Kidney (tissue), 14 donors: ENCODE data around the gene KIRREL2. TPM values are rescaled to one million over a fixed set of nuclear protein-coding genes. Genes with fewer than 3 reads are reported as not detected.

Experiments used
- DNase-seq, 5 donors: peaks; one replicate each; pipeline ENCODE4 v3.0.0-alpha.2; 2013 to 2020
- FAIRE-seq: peaks from 2 replicates; lab custom pipeline; 2012; peaks lifted over from hg19 to GRCh38; lab: Jason Lieb, UNC
- H3K27ac ChIP-seq, 2 donors: one replicate each; pipeline ENCODE4 v1.7.0; 2013; ENCODE audit warnings: low read depth in 2 of 2, low read length in 2 of 2, inconsistent platforms in 1 of 2
- H3K27me3 ChIP-seq: one replicate; pipeline ENCODE4 v1.7.1; 2013; ENCODE audit warnings: low read length, inconsistent platforms; ENCODE audit not compliant: control insufficient read depth, insufficient read depth
- H3K36me3 ChIP-seq, 3 donors: one replicate each; pipeline versions ENCODE4 v1.7.0 to v1.7.1; 2013; ENCODE audit warnings: low read length in 3 of 3, control low read depth in 1 of 3, inconsistent platforms in 1 of 3; ENCODE audit not compliant: insufficient read depth in 3 of 3, control insufficient read depth in 2 of 3
- H3K4me1 ChIP-seq, 3 donors: one replicate each; pipeline versions ENCODE4 v1.7.0 to v1.7.1; 2013; ENCODE audit warnings: low read length in 3 of 3, inconsistent platforms in 1 of 3, low read depth in 1 of 3; ENCODE audit not compliant: control insufficient read depth in 2 of 3, insufficient read depth in 2 of 3
- H3K4me3 ChIP-seq, 3 donors: one replicate each; pipeline versions ENCODE4 v1.7.0 to v1.8.1; 2013; ENCODE audit warnings: low read length in 3 of 3, control low read depth in 1 of 3, inconsistent platforms in 1 of 3
- H3K9ac ChIP-seq, 3 donors: one replicate each; pipeline versions ENCODE4 v1.7.0 to v1.7.1; 2013; ENCODE audit warnings: low read length in 3 of 3, control low read depth in 1 of 3, inconsistent platforms in 1 of 3
- H3K9me3 ChIP-seq, 3 donors: one replicate each; pipeline versions ENCODE4 v1.7.0 to v1.7.1; 2013; ENCODE audit warnings: low read length in 3 of 3, control low read depth in 1 of 3, inconsistent platforms in 1 of 3; ENCODE audit not compliant: control insufficient read depth in 2 of 3, insufficient read depth in 1 of 3
- intact Hi-C: fragments of 100-400 bp; cut with DNase I; formaldehyde crosslinking; loops from one replicate; pipeline ENCODE4 v1.11.1; 2022
- polyA plus RNA-seq: library from polyadenylated mRNA; stranded (reverse); fragments of 350-450 nt; fragmentation: Illumina TruSeq; extraction: RNeasy Lipid Tissue Mini Kit (QIAGEN cat#74804); gene quantifications from one replicate; pipeline ENCODE4 v1.2.3, GENCODE V29; 2014; ENCODE audit warnings: low read depth, low replicate concordance; ENCODE audit not compliant: insufficient read depth
- total RNA-seq: library from RNA; stranded (reverse); fragmentation: NEBNext Ultra II Directional; extraction: Animal tissue kit (Norgen Biotek cat#: 25700); gene quantifications from one replicate; pipeline ENCODE4 v1.2.1, GENCODE V29; 2021
- TF ChIP-seq, protein P1 (sequence below): IDR thresholded peaks from 3 replicates; pipeline ENCODE4 v1.5.1; 2012; ENCODE audit warnings: mild to moderate bottlenecking, moderate library complexity, borderline replicate concordance; ENCODE audit not compliant: insufficient read depth; ENCODE audit errors: extremely low read depth
- donor health status: control.
- donor health status: control.
- donor health status: control.
- donor health status: control.
- donor health status: control.
- donor health status: DM: yes; HTN: yes; CAD: no.
- donor health status: Normal renal cell carcinoma (clear cell type).

The KIRREL2 gene
- total and polyA plus RNA-seq, 2 donors from 2014 or later: 0.82 TPM; not detected in 1

DNA sequence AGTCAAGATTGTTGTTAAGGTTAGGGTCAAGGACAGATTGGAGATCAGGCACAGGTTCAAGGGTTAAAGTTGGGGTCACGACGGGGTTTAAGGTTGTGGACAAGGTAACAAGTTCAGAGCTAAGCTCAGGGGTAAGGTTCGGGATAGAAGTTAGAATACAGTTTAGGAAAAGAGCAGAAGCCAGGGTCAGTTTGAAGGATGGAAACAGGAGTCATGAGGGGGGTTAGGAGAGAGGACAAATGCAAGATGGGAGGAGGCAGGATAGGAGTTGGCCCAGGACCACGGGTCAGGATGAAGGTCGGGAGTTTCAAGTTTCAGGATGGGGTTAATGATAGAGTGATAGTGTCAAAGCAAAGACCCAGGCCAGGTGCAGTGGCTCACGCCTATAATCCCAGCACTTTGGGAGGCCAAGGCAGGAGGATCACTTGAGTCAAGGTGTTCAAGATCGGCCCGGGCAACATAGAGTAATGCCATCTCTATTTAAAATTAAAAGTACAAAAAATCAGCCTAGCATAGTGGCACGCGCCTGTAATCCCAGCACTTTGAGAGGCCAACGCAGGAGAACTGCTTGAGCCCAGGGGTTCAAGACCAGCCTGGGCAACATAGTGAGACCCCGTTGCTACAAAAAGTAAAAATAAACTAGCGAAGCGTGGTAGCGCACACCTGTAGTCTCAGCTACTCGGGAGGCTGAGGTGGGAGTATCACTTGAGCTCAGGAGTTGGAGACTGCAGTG, 12.1 kb upstream of the KIRREL2 start:
- H3K4me3 ChIP-seq: peak overlapping the region in 1 of 3 donors; percentile 4
- no peaks in the 10 kb centered on the region for H3K36me3 ChIP-seq
- no peak overlapping the region for H3K9ac ChIP-seq
- H3K27ac ChIP-seq: no peak overlapping the region
- intact Hi-C loops: no loop called here
- DNase-seq: no peak
- H3K9me3 ChIP-seq: no peaks in the 10 kb centered on the region
- TF ChIP-seq, protein P1, sequence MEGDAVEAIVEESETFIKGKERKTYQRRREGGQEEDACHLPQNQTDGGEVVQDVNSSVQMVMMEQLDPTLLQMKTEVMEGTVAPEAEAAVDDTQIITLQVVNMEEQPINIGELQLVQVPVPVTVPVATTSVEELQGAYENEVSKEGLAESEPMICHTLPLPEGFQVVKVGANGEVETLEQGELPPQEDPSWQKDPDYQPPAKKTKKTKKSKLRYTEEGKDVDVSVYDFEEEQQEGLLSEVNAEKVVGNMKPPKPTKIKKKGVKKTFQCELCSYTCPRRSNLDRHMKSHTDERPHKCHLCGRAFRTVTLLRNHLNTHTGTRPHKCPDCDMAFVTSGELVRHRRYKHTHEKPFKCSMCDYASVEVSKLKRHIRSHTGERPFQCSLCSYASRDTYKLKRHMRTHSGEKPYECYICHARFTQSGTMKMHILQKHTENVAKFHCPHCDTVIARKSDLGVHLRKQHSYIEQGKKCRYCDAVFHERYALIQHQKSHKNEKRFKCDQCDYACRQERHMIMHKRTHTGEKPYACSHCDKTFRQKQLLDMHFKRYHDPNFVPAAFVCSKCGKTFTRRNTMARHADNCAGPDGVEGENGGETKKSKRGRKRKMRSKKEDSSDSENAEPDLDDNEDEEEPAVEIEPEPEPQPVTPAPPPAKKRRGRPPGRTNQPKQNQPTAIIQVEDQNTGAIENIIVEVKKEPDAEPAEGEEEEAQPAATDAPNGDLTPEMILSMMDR: no peak
- H3K4me1 ChIP-seq: peaks cover 0 to 5% (median 0%) of the 10 kb centered on the region in 3 donors
- peaks cover 12% of the 10 kb centered on the region for H3K27me3 ChIP-seq
- FAIRE-seq: no peak

DNA sequence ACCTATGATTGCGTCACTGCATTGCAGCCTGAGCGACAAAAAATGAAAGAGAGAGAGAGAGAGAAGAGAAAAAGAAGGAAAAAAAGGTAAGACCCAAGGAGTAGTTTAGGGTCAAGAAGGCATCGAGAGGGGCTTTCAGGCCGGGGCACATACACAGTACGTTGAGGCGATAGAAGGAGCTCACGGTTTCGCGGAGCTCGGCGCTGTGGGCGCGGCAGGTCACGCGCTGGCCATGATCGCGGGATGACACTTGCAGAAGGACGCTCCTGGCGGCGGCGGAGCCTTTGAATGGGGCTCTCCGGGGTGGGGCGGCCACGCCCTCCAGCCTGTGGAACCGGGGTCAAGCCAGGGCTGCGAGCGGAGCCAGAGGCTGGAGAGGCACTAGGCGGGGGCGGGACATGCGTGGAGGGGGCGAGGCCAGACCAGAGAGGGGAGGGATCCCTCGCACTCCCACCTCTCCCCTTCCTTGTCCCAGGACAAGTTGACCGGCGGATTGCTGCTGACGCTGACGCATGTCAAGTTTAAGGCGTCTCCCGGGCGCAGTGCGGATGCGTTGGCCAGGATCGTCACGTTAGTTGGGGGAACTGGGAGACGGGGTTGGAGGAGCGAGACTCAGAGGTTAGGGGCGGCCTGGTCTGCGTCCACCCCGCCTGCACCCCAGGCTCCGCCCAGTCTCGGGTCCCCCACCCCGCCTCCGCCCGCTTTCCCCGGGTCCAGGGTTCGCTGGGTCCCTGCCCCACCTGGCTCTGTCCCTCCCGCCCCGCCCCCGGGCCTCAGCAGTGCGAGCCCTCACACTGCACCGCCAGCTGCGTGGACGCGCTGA, 11.3 kb upstream of the KIRREL2 start:
- no peaks in the 10 kb centered on the region for H3K9me3 ChIP-seq
- no peaks in the 10 kb centered on the region for H3K36me3 ChIP-seq
- peak overlapping the region in 1 of 3 donors; percentile 4 for H3K4me3 ChIP-seq
- peaks cover 0 to 5% (median 0%) of the 10 kb centered on the region in 3 donors for H3K4me1 ChIP-seq
- TF ChIP-seq, protein P1: no peak
- H3K27me3 ChIP-seq: peaks cover 12% of the 10 kb centered on the region
- H3K27ac ChIP-seq: no peak overlapping the region
- DNase-seq: peak in 3 of 5 donors; percentile 27 to 62 (median 40)
- FAIRE-seq: no peak
- intact Hi-C loops: no loop called here
- no peak overlapping the region for H3K9ac ChIP-seq

- TF ChIP-seq, protein P1: no peak
- H3K4me1 ChIP-seq: peaks cover 0 to 5% (median 0%) of the 10 kb centered on the region in 3 donors
- H3K9ac ChIP-seq: no peak overlapping the region
- H3K4me3 ChIP-seq: no peak overlapping the region
- DNase-seq (no peak), FAIRE-seq (no peak)
- H3K27me3 ChIP-seq: peaks cover 12% of the 10 kb centered on the region
- intact Hi-C loops: no loop called here
- H3K36me3 ChIP-seq: no peaks in the 10 kb centered on the region
- H3K27ac ChIP-seq: no peak overlapping the region
- no peaks in the 10 kb centered on the region for H3K9me3 ChIP-seq
Measured at GRCh38 chr19:35846038-35846668, 10.6 kb upstream of the KIRREL2 start.
